OCI-LY7 (cell line): ENCODE data around the gene ACSS3. TPM values are rescaled to one million over a fixed set of nuclear protein-coding genes. Genes with fewer than 3 reads are reported as not detected.
"Not testable (repeated sequence)": the region's sequence is repeated elsewhere in the genome, so short reads cannot be mapped to it uniquely, and the experiment has no call there.

ENCODE experiments used
- BruUV-seq: library from RNA; stranded (reverse); fragments of 400-500 nt; replicated peaks from 2 replicates; lab custom pipeline; 2021; lab: Mats Ljungman, UMichigan
- CTCF ChIA-PET: fragments of 300-600 bp; sonication (Branson Sonifier 250); formaldehyde crosslinking; loops from one replicate; lab custom pipeline; 2022; ENCODE audit warnings: antibody characterized with exemption; ENCODE audit not compliant: unreplicated experiment; lab: Charles Lee
- POLR2A ChIA-PET: fragments of 300-600 bp; sonication (Branson Sonifier 250); formaldehyde crosslinking; loops from one replicate; lab custom pipeline; 2022; ENCODE audit warnings: antibody characterized with exemption; lab: Charles Lee
- DNase-seq: peaks from one replicate; pipeline ENCODE4 v3.0.0-alpha.2; 2015; ENCODE audit warnings: low spot score
- H2AFZ ChIP-seq: fragments of 200-600 bp; sonication (generic), shearing (Covaris generic); 2 replicates; pipeline ENCODE4 v1.6.1; 2014; ENCODE audit warnings: mild to moderate bottlenecking, antibody characterized with exemption, low read length, moderate library complexity
- H3K27ac ChIP-seq: fragments of 200-600 bp; sonication (generic); 2 replicates; pipeline ENCODE4 v1.5.1; 2014; ENCODE audit warnings: mixed run types, low read depth, mild to moderate bottlenecking, moderate library complexity, low read length, inconsistent platforms; ENCODE audit not compliant: poor library complexity, severe bottlenecking
- H3K36me3 ChIP-seq: fragments of 200-600 bp; sonication (generic); 2 replicates; pipeline ENCODE4 v1.6.1; 2014; ENCODE audit warnings: mild to moderate bottlenecking, antibody characterized with exemption, low read length, moderate library complexity, mixed read lengths; ENCODE audit not compliant: insufficient read depth
- H3K4me1 ChIP-seq: fragments of 200-600 bp; sonication (generic); 2 replicates; pipeline ENCODE4 v1.5.1; 2014; ENCODE audit warnings: mild to moderate bottlenecking, low read length; ENCODE audit not compliant: insufficient read depth, poor library complexity, severe bottlenecking
- H3K4me2 ChIP-seq: fragments of 200-600 bp; sonication (generic); 2 replicates; pipeline ENCODE4 v1.6.1; 2014; ENCODE audit warnings: mild to moderate bottlenecking, low read length
- H3K4me3 ChIP-seq: fragments of 200-600 bp; sonication (generic); 2 replicates; pipeline ENCODE4 v1.5.1; 2014; ENCODE audit warnings: mild to moderate bottlenecking, low read depth, low read length; ENCODE audit not compliant: poor library complexity, severe bottlenecking
- H3K79me2 ChIP-seq: fragments of 200-600 bp; sonication (generic); 2 replicates; pipeline ENCODE4 v1.6.1; 2016; ENCODE audit warnings: low read depth, mild to moderate bottlenecking, low read length, moderate library complexity, mixed read lengths; ENCODE audit not compliant: insufficient read depth
- H3K9me2 ChIP-seq: fragments of 200-600 bp; sonication (generic); 2 replicates; pipeline ENCODE4 v1.6.1; 2016; ENCODE audit warnings: mild to moderate bottlenecking, low read length, mixed read lengths; ENCODE audit not compliant: insufficient read depth
- H3K9me3 ChIP-seq: fragments of 200-600 bp; sonication (generic); 2 replicates; pipeline ENCODE4 v1.6.1; 2014; ENCODE audit warnings: mild to moderate bottlenecking, mixed run types, low read length, mixed read lengths
- H4K20me1 ChIP-seq: fragments of 200-600 bp; sonication (generic); 2 replicates; pipeline ENCODE4 v1.6.1; 2014; ENCODE audit warnings: mild to moderate bottlenecking, antibody characterized with exemption, low read length, moderate library complexity, mixed read lengths; ENCODE audit not compliant: insufficient read depth
- CTCF ChIP-seq: fragments of 200-600 bp; sonication (generic); conservative IDR thresholded peaks from 2 replicates; pipeline ENCODE4 v1.5.1; 2014; ENCODE audit warnings: mild to moderate bottlenecking, antibody characterized with exemption, low read length, moderate library complexity, mixed read lengths
- EZH2phosphoT487 ChIP-seq: fragments of 200-600 bp; sonication (generic); IDR thresholded peaks from 2 replicates; pipeline ENCODE4 v1.6.1; 2018; ENCODE audit warnings: low read depth, borderline replicate concordance, mild to moderate bottlenecking, mixed run types, antibody characterized with exemption, low read length, moderate library complexity, mixed read lengths
- intact Hi-C: fragments of 100-400 bp; cut with micrococcal nuclease; formaldehyde crosslinking; loops from one replicate; pipeline ENCODE4 v1.10.0; 2022; ENCODE audit not compliant: unreplicated experiment
- total RNA-seq, 2 experiments: library from RNA; depleted of rRNA in 1 of 2; stranded (reverse); fragments of >200 nt in 1 of 2; shearing (Covaris generic) in 1 of 2; gene quantifications; 2 replicates each; pipeline ENCODE4 v1.2.3, GENCODE V29; 2014 to 2022

Gene ACSS3
- total RNA-seq, 2 experiments from 2014 or later = not detected

GRCh38 chr12:81105687-81106086 lies 27.8 kb downstream of the ACSS3 start:
- Histone ChIP-seq H4K20me1 (no peaks in the 10 kb centered on the region), H3K27ac (no peak overlapping the region), H3K36me3 (no peaks in the 10 kb centered on the region), H3K9me3 (no peaks in the 10 kb centered on the region), H3K4me1 (no peaks in the 10 kb centered on the region), H3K4me3 (no peak overlapping the region), H3K4me2 (no peak overlapping the region), H2AFZ (no peak overlapping the region), H3K79me2 (no peaks in the 10 kb centered on the region), H3K9me2 (no peaks in the 10 kb centered on the region)
- POLR2A ChIA-PET = no interaction called here
- CTCF ChIA-PET = no interaction called here
- TF ChIP-seq EZH2phosphoT487 = no peak
- TF ChIP-seq CTCF = no peak
- DNase-seq = no peak
- no TSS peak for BruUV-seq
- intact Hi-C loops = no loop called here

GRCh38 chr12:81114226-81114625 lies 36.3 kb downstream of the ACSS3 start:
- CTCF ChIA-PET = no interaction called here
- Histone ChIP-seq H3K4me3 (no peak overlapping the region), H2AFZ (no peak overlapping the region), H3K9me3 (no peaks in the 10 kb centered on the region), H3K27ac (no peak overlapping the region), H3K4me1 (no peaks in the 10 kb centered on the region), H4K20me1 (no peaks in the 10 kb centered on the region), H3K9me2 (no peaks in the 10 kb centered on the region), H3K4me2 (no peak overlapping the region), H3K79me2 (no peaks in the 10 kb centered on the region), H3K36me3 (no peaks in the 10 kb centered on the region)
- no TSS peak for BruUV-seq
- intact Hi-C loops = no loop called here
- TF ChIP-seq EZH2phosphoT487 = no peak
- TF ChIP-seq CTCF = no peak
- DNase-seq = no peak
- POLR2A ChIA-PET = no interaction called here

- H4K20me1 ChIP-seq, BruUV-seq, POLR2A ChIA-PET, intact Hi-C loops, H3K79me2 ChIP-seq, DNase-seq, H3K9me2 ChIP-seq, H3K4me2 ChIP-seq, H3K4me3 ChIP-seq, H2AFZ ChIP-seq, H3K36me3 ChIP-seq, H3K9me3 ChIP-seq, CTCF ChIA-PET, H3K27ac ChIP-seq, H3K4me1 ChIP-seq: not testable (repeated sequence)
These were observed 41.2 kb downstream of the ACSS3 start for GRCh38 chr12:81119069-81119468.
